SW 1271 (cell line): ENCODE results near the gene GRHL3.
A peak's percentile ranks its signal among the peaks of the same experiment; 100 is the strongest.

Source experiments
- DNase-seq, 2 experiments: peaks; one replicate each; lab custom pipeline; 2025; lab: John Stamatoyannopoulos, UW

GRHL3 gene

GRCh38 chr1:24374891-24375786, 56.0 kb downstream of the GRHL3 start:
- no peak for DNase-seq

- DNase-seq = no peak
These were observed 60.7 kb downstream of the GRHL3 start for GRCh38 chr1:24379733-24380315.

GRCh38 chr1:24380508-24380907, 61.4 kb downstream of the GRHL3 start:
- no peak for DNase-seq

- no peak for DNase-seq
These were observed 62.1 kb downstream of the GRHL3 start for GRCh38 chr1:24381256-24381655.

- no peak for DNase-seq
These were observed 63.0 kb downstream of the GRHL3 start for GRCh38 chr1:24382165-24382577.

- DNase-seq = no peak
These were observed 64.3 kb downstream of the GRHL3 start for GRCh38 chr1:24383381-24383940.

- DNase-seq = no peak
These were observed 65.3 kb downstream of the GRHL3 start for GRCh38 chr1:24384251-24385090.

GRCh38 chr1:24385160-24385940, 66.2 kb downstream of the GRHL3 start:
- DNase-seq = no peak

- no peak for DNase-seq
These were observed 67.1 kb downstream of the GRHL3 start for GRCh38 chr1:24386241-24386640.

- no peak for DNase-seq
These were observed 67.8 kb downstream of the GRHL3 start for GRCh38 chr1:24386931-24387330.

- DNase-seq = no peak
These were observed 68.5 kb downstream of the GRHL3 start for GRCh38 chr1:24387636-24388175.

- no peak for DNase-seq
These were observed 69.3 kb downstream of the GRHL3 start for GRCh38 chr1:24388331-24388885.

- no peak for DNase-seq
These were observed 70.1 kb downstream of the GRHL3 start for GRCh38 chr1:24389231-24389678.

GRCh38 chr1:24390924-24391782, 72.0 kb downstream of the GRHL3 start:
- peak; percentile 17 to 48 for DNase-seq

GRCh38 chr1:24391882-24392603, 72.9 kb downstream of the GRHL3 start:
- peak in 1 of 2 experiments; percentile 33 for DNase-seq

GRCh38 chr1:24392604-24392946, 73.4 kb downstream of the GRHL3 start:
- no peak for DNase-seq

- DNase-seq = no peak
These were observed 74.0 kb downstream of the GRHL3 start for GRCh38 chr1:24392982-24393650.

- DNase-seq = no peak
These were observed 74.7 kb downstream of the GRHL3 start for GRCh38 chr1:24393892-24394291.

- no peak for DNase-seq
These were observed 80.9 kb downstream of the GRHL3 start for GRCh38 chr1:24400065-24400464.
